ENCODE measurements around the gene GREB1.

DNA sequence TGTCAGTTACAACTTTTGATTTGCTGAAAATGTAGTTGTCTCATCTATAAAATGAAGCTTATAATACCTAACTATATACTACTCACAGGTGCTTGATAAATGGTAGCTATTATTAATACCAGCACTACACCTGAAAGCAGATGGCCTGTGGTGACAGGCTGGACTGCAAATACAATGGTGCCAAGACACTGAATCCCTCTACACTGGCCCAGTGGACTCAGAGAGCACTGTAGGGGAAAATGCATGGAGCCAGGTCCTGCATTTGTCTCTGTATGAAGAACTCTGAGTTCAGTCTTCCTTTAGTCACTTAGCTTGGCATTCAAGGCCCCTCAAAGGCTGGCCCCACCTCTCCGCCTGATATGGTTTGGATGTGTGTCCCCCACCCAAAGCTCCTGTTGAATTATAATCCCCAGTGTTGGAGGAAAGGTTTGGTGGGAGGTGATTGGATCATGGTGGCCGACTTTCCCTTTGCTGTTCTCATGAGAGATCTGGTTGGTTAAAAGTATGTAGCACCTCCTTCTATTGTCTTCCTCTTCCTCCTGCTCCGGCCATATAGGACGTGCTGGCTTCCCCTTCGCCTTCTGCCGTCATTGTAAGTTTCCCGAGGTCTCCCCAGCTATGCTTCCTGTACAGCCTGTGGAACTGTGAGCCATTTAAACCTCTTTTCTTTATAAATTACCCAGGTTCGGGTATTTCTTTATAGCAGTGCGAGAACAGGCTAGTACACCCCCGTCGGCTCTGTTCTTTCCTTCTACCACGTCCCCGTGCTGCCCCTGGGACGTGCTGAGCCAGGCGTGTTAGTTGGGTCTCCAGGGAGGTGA, 147.3 kb downstream of the GREB1 start:
- TF ChIP-seq, protein P1, sequence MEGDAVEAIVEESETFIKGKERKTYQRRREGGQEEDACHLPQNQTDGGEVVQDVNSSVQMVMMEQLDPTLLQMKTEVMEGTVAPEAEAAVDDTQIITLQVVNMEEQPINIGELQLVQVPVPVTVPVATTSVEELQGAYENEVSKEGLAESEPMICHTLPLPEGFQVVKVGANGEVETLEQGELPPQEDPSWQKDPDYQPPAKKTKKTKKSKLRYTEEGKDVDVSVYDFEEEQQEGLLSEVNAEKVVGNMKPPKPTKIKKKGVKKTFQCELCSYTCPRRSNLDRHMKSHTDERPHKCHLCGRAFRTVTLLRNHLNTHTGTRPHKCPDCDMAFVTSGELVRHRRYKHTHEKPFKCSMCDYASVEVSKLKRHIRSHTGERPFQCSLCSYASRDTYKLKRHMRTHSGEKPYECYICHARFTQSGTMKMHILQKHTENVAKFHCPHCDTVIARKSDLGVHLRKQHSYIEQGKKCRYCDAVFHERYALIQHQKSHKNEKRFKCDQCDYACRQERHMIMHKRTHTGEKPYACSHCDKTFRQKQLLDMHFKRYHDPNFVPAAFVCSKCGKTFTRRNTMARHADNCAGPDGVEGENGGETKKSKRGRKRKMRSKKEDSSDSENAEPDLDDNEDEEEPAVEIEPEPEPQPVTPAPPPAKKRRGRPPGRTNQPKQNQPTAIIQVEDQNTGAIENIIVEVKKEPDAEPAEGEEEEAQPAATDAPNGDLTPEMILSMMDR (IDR thresholded peaks at IDR 0.05) = no peak
- TF ChIP-seq EZH2 (IDR thresholded peaks at IDR 0.05; ENCODE audit: borderline replicate concordance, insufficient read depth, low read depth, low read length, poor library complexity, severe bottlenecking) = no peak

All from B cell (primary cell).